Thymus (tissue), 11 donors: ENCODE results near the gene ZNF444. TPM values are rescaled to one million over a fixed set of nuclear protein-coding genes. Genes with fewer than 3 reads are reported as not detected.

ENCODE experiments used
- DNase-seq, 9 donors: peaks; one replicate each; pipeline ENCODE4 v3.0.0-alpha.2; 2013; ENCODE audit warnings: low spot score in 9 of 9, low read depth in 6 of 9, missing footprints in 1 of 9
- H3K27ac ChIP-seq, 2 donors: one replicate each; pipeline ENCODE4 v1.5.1; 2013; ENCODE audit warnings: control low read depth in 1 of 2, low read depth in 1 of 2, low read length in 1 of 2, mild to moderate bottlenecking in 1 of 2, moderate library complexity in 1 of 2
- H3K27me3 ChIP-seq, 2 donors: one replicate each; pipeline ENCODE4 v1.5.1; 2013; ENCODE audit warnings: low read length in 1 of 2; ENCODE audit not compliant: control insufficient read depth in 2 of 2, insufficient read depth in 1 of 2
- H3K36me3 ChIP-seq, 2 donors: one replicate each; pipeline ENCODE4 v1.5.1; 2013; ENCODE audit warnings: low read length in 1 of 2, mild to moderate bottlenecking in 1 of 2, moderate library complexity in 1 of 2; ENCODE audit not compliant: control insufficient read depth in 2 of 2, insufficient read depth in 2 of 2
- H3K4me1 ChIP-seq, 2 donors: one replicate each; pipeline ENCODE4 v1.5.1; 2013; ENCODE audit warnings: low read length in 2 of 2; ENCODE audit not compliant: control insufficient read depth in 2 of 2, insufficient read depth in 2 of 2
- H3K4me3 ChIP-seq, 2 donors: one replicate each; pipeline ENCODE4 v1.5.1; 2013; ENCODE audit warnings: low read length in 2 of 2, control low read depth in 1 of 2, mild to moderate bottlenecking in 1 of 2
- H3K9me3 ChIP-seq, 2 donors: one replicate each; pipeline ENCODE4 v1.5.1; 2013; ENCODE audit warnings: low read length in 1 of 2, mild to moderate bottlenecking in 1 of 2; ENCODE audit not compliant: control insufficient read depth in 2 of 2, insufficient read depth in 1 of 2
- WGBS: extraction: QIAGEN DNeasy Blood & Tissue Kit; methylation state at CpG from one replicate; pipeline ENCODE4 v1.1.7; 2013; 5-methylcytosine and 5-hydroxymethylcytosine counted together
- polyA plus RNA-seq: library from polyadenylated mRNA; stranded (reverse); fragments of 200-250 nt; gene quantifications from one replicate; pipeline ENCODE4 v1.2.3, GENCODE V29; 2013
- total RNA-seq: library from RNA; stranded (reverse); fragments of 120-200 nt; gene quantifications from one replicate; pipeline ENCODE4 v1.2.4, GENCODE V29; 2013
- donor health status: healthy.

ZNF444 gene
- total and polyA plus RNA-seq, 2 donors: 21.2 to 45.5 TPM

GRCh38 chr19:56112313-56112709, 28.8 kb upstream of the ZNF444 start:
- H3K36me3 ChIP-seq: peaks cover 0 to 4% of the 10 kb centered on the region in 2 donors
- peak overlapping the region; percentile 76 to 86 for H3K27ac ChIP-seq
- peaks cover 29 to 62% of the 10 kb centered on the region in 2 donors for H3K4me1 ChIP-seq
- 19% methylated on average over 10 of the region's 10 CpGs for WGBS
- no peaks in the 10 kb centered on the region for H3K27me3 ChIP-seq
- no peak overlapping the region for H3K4me3 ChIP-seq
- DNase-seq: no peak
- no peaks in the 10 kb centered on the region for H3K9me3 ChIP-seq

DNA sequence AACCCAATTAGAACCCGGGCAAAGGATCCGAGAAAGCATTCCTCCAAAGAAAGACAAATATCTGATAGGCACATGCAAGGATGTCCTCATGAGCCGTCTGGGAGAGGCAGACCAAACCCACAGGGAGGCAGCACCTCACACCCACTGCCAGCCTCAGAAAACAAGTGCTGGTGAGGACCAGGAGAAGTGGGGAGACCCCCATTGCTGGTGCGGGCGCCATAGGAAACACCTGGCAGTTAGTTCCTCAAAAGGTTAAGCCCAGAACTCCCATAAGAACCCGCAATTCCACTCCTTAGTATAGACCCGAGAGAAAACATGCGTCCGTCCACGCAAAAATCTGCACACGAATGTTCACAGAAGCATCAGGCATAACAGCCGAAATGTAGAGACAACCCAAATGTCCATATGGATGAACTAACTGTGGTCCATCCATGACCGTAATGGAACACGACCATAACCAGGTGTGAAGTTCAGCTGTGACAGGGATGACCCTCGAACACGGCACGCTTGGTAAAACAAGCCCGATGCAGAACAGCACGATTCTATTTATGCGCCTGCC, 27.9 kb upstream of the ZNF444 start:
- Histone ChIP-seq H3K4me1 (peaks cover 29 to 62% of the 10 kb centered on the region in 2 donors), H3K9me3 (no peaks in the 10 kb centered on the region), H3K4me3 (no peak overlapping the region), H3K36me3 (peaks cover 0 to 4% of the 10 kb centered on the region in 2 donors), H3K27ac (peak overlapping the region in 1 of 2 donors; percentile 32), H3K27me3 (no peaks in the 10 kb centered on the region)
- WGBS: 22% methylated on average over 20 of the region's 20 CpGs
- no peak for DNase-seq

DNA sequence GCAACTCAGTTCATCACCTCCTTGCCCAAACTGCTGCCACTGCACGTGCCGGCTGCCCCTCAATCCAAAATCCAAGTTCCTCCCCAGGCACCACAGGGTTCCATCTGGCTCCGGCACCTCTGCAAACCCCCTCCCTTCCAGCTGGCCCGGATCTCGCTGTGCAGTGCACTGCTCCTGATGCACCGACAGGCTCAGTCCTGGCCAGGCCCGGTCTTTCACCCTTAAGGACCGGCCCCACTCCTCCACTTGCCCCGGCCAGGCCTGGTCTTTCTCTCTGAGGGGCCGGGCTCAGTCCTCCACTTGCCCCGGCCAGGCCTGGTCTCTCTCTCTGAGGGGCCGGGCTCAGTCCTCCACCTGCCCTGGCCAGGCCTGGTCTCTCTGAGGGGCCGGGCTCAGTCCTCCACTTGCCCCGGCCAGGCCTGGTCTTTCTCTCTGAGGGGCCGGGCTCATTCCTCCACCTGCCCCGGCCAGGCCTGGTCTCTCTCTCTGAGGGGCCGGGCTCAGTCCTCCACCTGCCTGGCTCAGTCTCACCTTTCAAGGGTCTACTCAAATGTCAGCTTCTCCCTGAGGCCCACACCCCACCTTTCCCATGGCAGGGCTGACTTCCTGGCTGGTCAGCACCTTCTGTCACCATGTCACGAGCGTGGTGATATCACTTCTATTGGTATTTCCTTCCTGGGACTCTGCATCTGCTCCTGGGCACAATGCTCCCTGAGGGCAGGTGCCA, 26.9 kb upstream of the ZNF444 start:
- Histone ChIP-seq H3K4me3 (no peak overlapping the region), H3K36me3 (peaks cover 0 to 8% of the 10 kb centered on the region in 2 donors), H3K9me3 (no peaks in the 10 kb centered on the region), H3K27ac (peak overlapping the region in 1 of 2 donors; percentile 37), H3K4me1 (peaks cover 35 to 62% of the 10 kb centered on the region in 2 donors), H3K27me3 (no peaks in the 10 kb centered on the region)
- no peak for DNase-seq
- WGBS: 90% methylated on average over 19 of the region's 19 CpGs

- H3K36me3 ChIP-seq: peaks cover 0 to 8% of the 10 kb centered on the region in 2 donors
- H3K4me3 ChIP-seq: no peak overlapping the region
- no peak for DNase-seq
- peaks cover 35 to 64% of the 10 kb centered on the region in 2 donors for H3K4me1 ChIP-seq
- peak overlapping the region in 1 of 2 donors; percentile 37 for H3K27ac ChIP-seq
- WGBS: 82% methylated on average over 10 of the region's 10 CpGs
- no peaks in the 10 kb centered on the region for H3K27me3 ChIP-seq
- H3K9me3 ChIP-seq: no peaks in the 10 kb centered on the region
Observed at GRCh38 chr19:56114778-56115110, 26.3 kb upstream of the ZNF444 start.

- H3K36me3 ChIP-seq: peaks cover 0 to 8% of the 10 kb centered on the region in 2 donors
- peaks cover 35 to 66% of the 10 kb centered on the region in 2 donors for H3K4me1 ChIP-seq
- no peak for DNase-seq
- H3K9me3 ChIP-seq: no peaks in the 10 kb centered on the region
- no peak overlapping the region for H3K27ac ChIP-seq
- H3K27me3 ChIP-seq: no peaks in the 10 kb centered on the region
- 96% methylated on average over 21 of the region's 21 CpGs for WGBS
- H3K4me3 ChIP-seq: no peak overlapping the region
Observed at GRCh38 chr19:56115490-56115889, 25.6 kb upstream of the ZNF444 start.

DNA sequence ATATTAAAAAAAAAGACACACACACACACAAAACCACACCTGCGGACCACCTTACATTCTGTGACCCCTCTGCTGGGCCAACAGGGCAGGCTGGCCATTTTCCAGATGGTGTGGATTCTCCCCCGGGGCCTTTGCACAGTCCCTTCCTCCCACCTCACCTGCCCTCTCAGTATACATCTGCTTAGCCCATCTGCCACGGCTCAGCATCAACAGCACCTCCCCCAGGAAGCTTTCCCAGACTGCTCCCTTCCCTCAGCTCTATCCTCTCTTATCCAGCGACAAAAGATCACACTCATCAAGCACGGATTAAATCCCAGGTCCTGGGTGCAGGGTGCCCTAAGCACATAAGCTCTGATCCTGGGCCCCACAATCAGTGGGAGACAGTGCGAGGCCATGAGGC, 24.5 kb upstream of the ZNF444 start:
- 94% methylated on average over 6 of the region's 6 CpGs for WGBS
- no peak for DNase-seq
- Histone ChIP-seq H3K4me3 (no peak overlapping the region), H3K27me3 (no peaks in the 10 kb centered on the region), H3K4me1 (peaks cover 30 to 56% of the 10 kb centered on the region in 2 donors), H3K9me3 (no peaks in the 10 kb centered on the region), H3K36me3 (peaks cover 0 to 8% of the 10 kb centered on the region in 2 donors), H3K27ac (no peak overlapping the region)

- H3K4me1 ChIP-seq: peaks cover 22 to 53% of the 10 kb centered on the region in 2 donors
- H3K27me3 ChIP-seq: no peaks in the 10 kb centered on the region
- H3K9me3 ChIP-seq: no peaks in the 10 kb centered on the region
- 97% methylated on average over 14 of the region's 14 CpGs for WGBS
- no peak overlapping the region for H3K4me3 ChIP-seq
- no peak overlapping the region for H3K27ac ChIP-seq
- no peak for DNase-seq
- H3K36me3 ChIP-seq: peaks cover 0 to 8% of the 10 kb centered on the region in 2 donors
Observed at GRCh38 chr19:56117376-56117884, 23.7 kb upstream of the ZNF444 start.

DNA sequence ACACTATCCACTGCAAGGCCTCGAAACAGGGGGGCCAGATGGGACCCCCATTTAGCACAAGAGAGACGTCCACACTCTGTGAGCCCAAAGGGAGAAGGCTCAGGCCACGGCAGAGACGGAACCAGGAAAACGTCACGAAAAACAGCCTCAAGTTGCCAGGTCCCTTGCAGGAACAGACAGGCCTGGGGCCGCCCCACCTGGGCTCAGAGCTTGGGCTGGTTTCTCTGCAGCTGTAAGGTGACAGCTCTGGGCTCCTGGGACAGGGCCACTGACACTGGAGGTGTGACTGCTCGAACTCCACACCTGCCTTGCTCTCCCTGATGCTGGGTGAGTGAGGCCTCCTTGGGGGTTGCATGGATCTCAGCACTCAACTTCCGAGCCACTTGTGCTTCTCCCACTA, 23.2 kb upstream of the ZNF444 start:
- no peaks in the 10 kb centered on the region for H3K9me3 ChIP-seq
- DNase-seq: no peak
- H3K36me3 ChIP-seq: peaks cover 0 to 8% of the 10 kb centered on the region in 2 donors
- no peak overlapping the region for H3K27ac ChIP-seq
- H3K27me3 ChIP-seq: no peaks in the 10 kb centered on the region
- no peak overlapping the region for H3K4me3 ChIP-seq
- H3K4me1 ChIP-seq: peaks cover 18 to 49% of the 10 kb centered on the region in 2 donors
- 84% methylated on average over 9 of the region's 9 CpGs for WGBS
